NCI-H82 (cell line): ENCODE results near the gene YIF1B.

Source experiments
- DNase-seq: peaks from one replicate; lab custom pipeline; 2025; lab: John Stamatoyannopoulos, UW

YIF1B gene

GRCh38 chr19:38335949-38336637 is 20.3 kb upstream of the YIF1B start:
- peak; percentile 98 for DNase-seq

- no peak for DNase-seq
Measured at GRCh38 chr19:38333245-38333644, 17.5 kb upstream of the YIF1B start.

GRCh38 chr19:38331728-38332127 is 16.0 kb upstream of the YIF1B start:
- DNase-seq = no peak

GRCh38 chr19:38329651-38330050 is 13.9 kb upstream of the YIF1B start:
- DNase-seq = no peak

- no peak for DNase-seq
Measured at GRCh38 chr19:38326591-38326990, 10.8 kb upstream of the YIF1B start.

GRCh38 chr19:38324431-38324830 is 8.7 kb upstream of the YIF1B start:
- no peak for DNase-seq

- no peak for DNase-seq
Measured at GRCh38 chr19:38323291-38323690, 7.5 kb upstream of the YIF1B start.

- no peak for DNase-seq
Measured at GRCh38 chr19:38321646-38322196, 6.0 kb upstream of the YIF1B start.

GRCh38 chr19:38320969-38321339 is 5.2 kb upstream of the YIF1B start:
- no peak for DNase-seq

- DNase-seq = peak; percentile 29
Measured at GRCh38 chr19:38319421-38320258, 3.9 kb upstream of the YIF1B start, which contains the start of gene KCNK6. Gene KCNK6 (plus strand): TSS chr19:38319845. CDS start chr19:38319951, 106 bp downstream.

GRCh38 chr19:38318660-38319059 is 2.9 kb upstream of the YIF1B start:
- DNase-seq = no peak

- DNase-seq = no peak
Measured at GRCh38 chr19:38317104-38317612, 1.4 kb upstream of the YIF1B start.

- DNase-seq = no peak
Measured at GRCh38 chr19:38316477-38317067, 825 bp upstream of the YIF1B start.

GRCh38 chr19:38310986-38311385 is 4.8 kb downstream of the YIF1B start:
- no peak for DNase-seq

GRCh38 chr19:38310279-38310670 is 5.5 kb downstream of the YIF1B start:
- DNase-seq = no peak

- DNase-seq = no peak
Measured at GRCh38 chr19:38309615-38310278, 6.0 kb downstream of the YIF1B start.

GRCh38 chr19:38308926-38309614 is 6.7 kb downstream of the YIF1B start:
- no peak for DNase-seq

- DNase-seq = no peak
Measured at GRCh38 chr19:38308006-38308766, 7.6 kb downstream of the YIF1B start.

- no peak for DNase-seq
Measured at GRCh38 chr19:38307597-38307996, 8.2 kb downstream of the YIF1B start.

- DNase-seq = no peak
Measured at GRCh38 chr19:38307076-38307475, 8.7 kb downstream of the YIF1B start.

GRCh38 chr19:38306236-38306635 is 9.5 kb downstream of the YIF1B start:
- DNase-seq = no peak
